Testis (tissue), 3 donors: ENCODE results near the gene CHST5. TPM values are rescaled to one million over a fixed set of nuclear protein-coding genes. Genes with fewer than 3 reads are reported as not detected.
"Not testable (repeated sequence)": the region's sequence is repeated elsewhere in the genome, so short reads cannot be mapped to it uniquely, and the experiment has no call there.

Experiments used
- DNase-seq: peaks from one replicate; pipeline ENCODE4 v3.0.0-alpha.2; 2019
- H3K27ac ChIP-seq, 2 donors: fragments of 200-600 bp; sonication (generic); one replicate each; pipeline ENCODE4 v1.5.1; 2019
- H3K27me3 ChIP-seq: fragments of 200-600 bp; sonication (generic); one replicate; pipeline ENCODE4 v1.5.1; 2019
- H3K36me3 ChIP-seq: fragments of 200-600 bp; sonication (generic); one replicate; pipeline ENCODE4 v1.5.1; 2017; ENCODE audit warnings: low read depth; ENCODE audit errors: missing control alignments
- H3K4me1 ChIP-seq: fragments of 200-600 bp; sonication (generic); one replicate; pipeline ENCODE4 v1.5.1; 2019
- H3K4me3 ChIP-seq, 2 donors: fragments of 200-600 bp; sonication (generic); one replicate each; pipeline ENCODE4 v1.5.1; 2017 to 2019
- H3K9me3 ChIP-seq: fragments of 200-600 bp; sonication (generic); one replicate; pipeline ENCODE4 v1.5.1; 2017
- POLR2A ChIP-seq: fragments of 450-650 bp; IDR thresholded peaks from one replicate; pipeline ENCODE4 v1.6.1; 2017; ENCODE audit warnings: antibody characterized with exemption, mild to moderate bottlenecking, moderate library complexity
- WGBS, 2 donors: methylation state at CpG; one replicate each; pipeline ENCODE4 v1.1.5; 2018; 5-methylcytosine and 5-hydroxymethylcytosine counted together
- intact Hi-C: fragments of 100-400 bp; cut with DNase I; formaldehyde crosslinking; loops from one replicate; pipeline ENCODE4 v1.15.1; 2023; ENCODE audit warnings: low total_unique reads
- polyA plus RNA-seq: library from polyadenylated mRNA; stranded (reverse); fragments of 350-450 nt; fragmentation: Illumina TruSeq; extraction: RNeasy Lipid Tissue Mini Kit (QIAGEN cat#74804); gene quantifications from one replicate; pipeline ENCODE4 v1.2.3, GENCODE V29; 2014; ENCODE audit warnings: low read depth, low replicate concordance; ENCODE audit not compliant: insufficient read depth
- total RNA-seq, 2 donors: library from RNA; depleted of rRNA; stranded (reverse); fragments of >200 nt; gene quantifications; one replicate each; pipeline ENCODE4 v1.2.3, GENCODE V29; 2016
- TF ChIP-seq, protein P1 (sequence below), 3 experiments: fragments of 450-650 bp in 2 of 3; fragments of 200-600 bp in 1 of 3; sonication (generic) in 1 of 3; IDR thresholded peaks; one replicate each; pipeline ENCODE4 v1.5.1; 2016 to 2019; ENCODE audit warnings: antibody characterized with exemption in 3 of 3, mild to moderate bottlenecking in 2 of 3, moderate library complexity in 1 of 3

CHST5 gene
- total and polyA plus RNA-seq, 3 donors from 2014 or later = 0.26 to 0.74 (median 0.55) TPM

DNA sequence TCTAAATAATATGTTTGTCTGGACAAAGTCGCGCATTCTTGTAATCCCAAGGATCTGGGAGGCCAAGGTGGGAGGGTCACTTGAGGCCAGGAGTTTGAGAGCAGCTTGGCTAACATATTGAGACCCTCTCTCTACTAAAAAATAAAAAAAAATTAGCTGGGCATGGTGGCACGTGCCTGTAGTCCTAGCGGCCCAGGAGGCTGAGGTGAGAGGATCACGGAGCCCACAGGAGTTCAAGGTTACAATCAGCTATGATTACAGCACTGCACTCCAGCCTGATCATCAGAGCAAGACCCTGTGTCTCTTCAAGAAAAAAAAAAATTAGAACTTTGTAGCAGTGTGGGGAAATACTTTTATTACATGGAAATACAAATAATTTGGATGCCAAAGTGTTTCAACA lies 34.5 kb downstream of the CHST5 start:
- Histone ChIP-seq H3K4me3 (no peak overlapping the region), H3K9me3 (no peaks in the 10 kb centered on the region), H3K27me3 (no peaks in the 10 kb centered on the region), H3K27ac (no peak overlapping the region), H3K4me1 (no peaks in the 10 kb centered on the region), H3K36me3 (no peaks in the 10 kb centered on the region)
- intact Hi-C loops = no loop called here
- no peak for DNase-seq
- 50 to 77% methylated on average over 5 of the region's 5 CpGs for WGBS, 2 donors
- no peak for TF ChIP-seq POLR2A
- TF ChIP-seq, protein P1, sequence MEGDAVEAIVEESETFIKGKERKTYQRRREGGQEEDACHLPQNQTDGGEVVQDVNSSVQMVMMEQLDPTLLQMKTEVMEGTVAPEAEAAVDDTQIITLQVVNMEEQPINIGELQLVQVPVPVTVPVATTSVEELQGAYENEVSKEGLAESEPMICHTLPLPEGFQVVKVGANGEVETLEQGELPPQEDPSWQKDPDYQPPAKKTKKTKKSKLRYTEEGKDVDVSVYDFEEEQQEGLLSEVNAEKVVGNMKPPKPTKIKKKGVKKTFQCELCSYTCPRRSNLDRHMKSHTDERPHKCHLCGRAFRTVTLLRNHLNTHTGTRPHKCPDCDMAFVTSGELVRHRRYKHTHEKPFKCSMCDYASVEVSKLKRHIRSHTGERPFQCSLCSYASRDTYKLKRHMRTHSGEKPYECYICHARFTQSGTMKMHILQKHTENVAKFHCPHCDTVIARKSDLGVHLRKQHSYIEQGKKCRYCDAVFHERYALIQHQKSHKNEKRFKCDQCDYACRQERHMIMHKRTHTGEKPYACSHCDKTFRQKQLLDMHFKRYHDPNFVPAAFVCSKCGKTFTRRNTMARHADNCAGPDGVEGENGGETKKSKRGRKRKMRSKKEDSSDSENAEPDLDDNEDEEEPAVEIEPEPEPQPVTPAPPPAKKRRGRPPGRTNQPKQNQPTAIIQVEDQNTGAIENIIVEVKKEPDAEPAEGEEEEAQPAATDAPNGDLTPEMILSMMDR (IDR thresholded peaks at IDR 0.05) = no peak

DNA sequence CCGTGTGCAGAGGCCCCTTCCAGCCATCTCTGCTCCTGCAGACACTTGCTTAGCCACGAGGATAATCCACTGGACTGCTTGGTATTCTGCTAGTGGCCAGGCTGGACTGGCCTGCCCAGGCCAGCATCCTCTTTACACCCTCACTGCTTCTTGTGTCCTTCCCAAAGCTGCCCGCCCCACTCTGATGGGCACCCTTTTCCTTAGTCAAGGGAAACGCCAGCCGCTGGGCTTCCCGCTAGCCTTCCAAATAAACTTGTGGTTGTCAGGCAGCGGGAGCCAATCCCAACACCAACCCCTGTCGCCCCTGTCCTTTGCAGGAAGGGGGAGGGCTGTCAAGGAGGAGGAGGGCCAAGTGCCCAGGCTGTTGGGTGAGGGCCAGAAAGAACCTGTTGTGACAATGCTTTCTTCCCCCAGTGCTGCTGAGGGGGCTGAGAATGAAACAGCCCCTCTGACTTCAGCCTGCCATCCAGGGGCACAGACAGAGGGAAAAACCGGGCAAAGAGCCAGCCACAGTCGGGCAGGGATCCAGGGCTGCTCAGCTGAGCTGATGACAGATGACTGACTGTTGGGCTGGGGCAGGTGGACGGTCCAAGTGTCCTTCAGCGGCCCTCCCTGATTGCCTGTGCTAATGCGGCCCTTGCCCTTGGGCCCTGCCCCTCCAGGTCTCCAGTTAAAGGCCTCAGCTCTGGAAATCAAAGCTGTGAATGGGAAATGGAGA lies 37.1 kb downstream of the CHST5 start:
- H3K9me3 ChIP-seq, H3K4me1 ChIP-seq, intact Hi-C loops, H3K27me3 ChIP-seq, H3K4me3 ChIP-seq, H3K36me3 ChIP-seq, H3K27ac ChIP-seq: not testable (repeated sequence)
- DNase-seq = peak; percentile 80
- WGBS, 2 donors = 33 to 35% methylated on average over 2 to 12 of the region's 13 CpGs

DNA sequence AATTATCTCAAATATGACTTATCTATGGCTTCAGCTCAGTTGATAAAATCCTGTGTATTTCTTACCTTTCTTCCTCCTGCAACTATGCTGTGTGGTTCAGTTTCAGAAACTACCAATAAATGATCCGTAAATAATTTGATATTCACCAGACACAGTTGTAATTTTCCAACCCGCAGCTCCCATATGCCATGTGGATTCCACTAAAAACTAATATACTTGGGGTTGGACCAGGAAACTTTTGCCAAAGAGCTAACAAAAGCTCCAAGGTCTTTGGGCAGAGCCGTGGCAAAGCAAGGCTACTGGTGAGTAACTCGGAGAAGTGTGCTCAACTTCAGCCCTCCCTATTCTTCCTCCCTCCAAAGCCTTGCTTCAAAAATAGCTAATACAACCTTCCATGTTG lies 38.4 kb downstream of the CHST5 start:
- Histone ChIP-seq H3K4me1 (no peaks in the 10 kb centered on the region), H3K27me3 (no peaks in the 10 kb centered on the region), H3K4me3 (no peak overlapping the region), H3K36me3 (no peaks in the 10 kb centered on the region), H3K27ac (no peak overlapping the region), H3K9me3 (no peaks in the 10 kb centered on the region)
- no peak for TF ChIP-seq POLR2A
- TF ChIP-seq, protein P1 (IDR thresholded peaks at IDR 0.05) = no peak
- 67 to 70% methylated on average over 4 of the region's 4 CpGs for WGBS, 2 donors
- no peak for DNase-seq
- intact Hi-C loops = no loop called here

DNA sequence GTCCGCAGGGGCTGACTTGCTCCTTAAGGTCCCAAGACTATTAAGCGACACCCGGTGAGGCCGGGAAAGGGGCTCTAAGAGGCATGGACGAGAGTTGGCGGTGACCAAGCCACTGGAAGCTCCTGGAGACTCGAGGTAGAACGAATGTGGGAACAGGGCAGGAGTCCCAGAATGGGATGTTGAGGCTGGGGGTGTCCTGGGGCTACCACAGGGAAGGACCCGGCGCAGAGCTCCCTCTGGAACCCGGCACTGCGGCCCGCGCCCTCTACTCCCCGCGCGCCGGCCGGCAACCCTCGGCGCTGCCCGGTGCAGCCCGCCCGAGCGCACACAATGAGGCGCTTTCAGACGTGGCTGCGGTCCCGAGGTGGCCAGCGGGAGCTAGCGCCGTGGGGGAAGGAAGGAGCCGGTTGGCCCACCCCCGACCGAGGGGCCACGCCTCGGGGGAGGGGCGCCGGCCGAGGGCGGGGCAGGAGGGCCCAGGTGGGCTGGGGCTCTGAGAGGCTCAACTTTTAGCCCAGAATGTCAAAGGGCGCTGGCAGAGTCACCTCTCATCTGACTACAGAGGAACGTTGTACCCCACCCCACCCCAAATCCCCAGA lies 40.7 kb downstream of the CHST5 start, which contains the start of gene CHST6:
TSS of gene CHST6 (minus strand) at position 366 of the 599 bp plus-strand sequence. CDS start 15,613 bp downstream, outside the sequence.
- Histone ChIP-seq H3K4me1 (no peaks in the 10 kb centered on the region), H3K27me3 (no peaks in the 10 kb centered on the region), H3K9me3 (no peaks in the 10 kb centered on the region), H3K4me3 (peak within 1 kb of the TSS; percentile 30 to 39), H3K36me3 (no peaks in the 10 kb centered on the region), H3K27ac (no peak within 1 kb of the TSS)
- intact Hi-C loops = no loop called here
- 4 to 20% methylated on average over 2 to 32 of the region's 43 CpGs for WGBS, 2 donors
- DNase-seq = peak; percentile 63
- TF ChIP-seq POLR2A = no peak
- TF ChIP-seq, protein P1 (IDR thresholded peaks at IDR 0.05) = no peak

DNA sequence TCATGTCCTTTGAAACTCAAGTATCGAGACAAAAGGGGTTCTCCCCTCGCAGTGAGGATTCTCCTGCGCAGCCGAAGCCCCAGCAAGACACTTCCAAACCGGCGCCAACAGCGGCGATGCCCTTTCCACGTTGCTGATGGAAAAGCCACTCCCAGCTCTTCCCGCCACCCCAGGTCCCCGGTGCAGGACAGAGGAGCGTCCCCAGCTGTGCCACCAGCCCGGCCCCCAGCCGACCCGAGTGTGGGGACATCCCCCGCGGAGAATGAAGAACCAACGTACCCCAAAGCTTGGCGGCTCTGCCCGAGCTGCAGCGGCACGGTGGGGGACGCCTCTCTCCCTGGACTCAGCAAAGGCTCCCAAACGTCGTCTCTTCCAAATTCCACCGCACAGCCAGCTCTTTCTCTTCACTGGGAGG lies 41.2 kb downstream of the CHST5 start:
- no peaks in the 10 kb centered on the region for H3K4me1 ChIP-seq
- DNase-seq = no peak
- H3K27me3 ChIP-seq = no peaks in the 10 kb centered on the region
- no peak overlapping the region for H3K27ac ChIP-seq
- H3K9me3 ChIP-seq = no peaks in the 10 kb centered on the region
- no peak for TF ChIP-seq POLR2A
- TF ChIP-seq, protein P1 (IDR thresholded peaks at IDR 0.05) = no peak
- peak overlapping the region; percentile 30 to 39 for H3K4me3 ChIP-seq
- H3K36me3 ChIP-seq = no peaks in the 10 kb centered on the region
- intact Hi-C loops = no loop called here
- 3 to 7% methylated on average over 13 to 26 of the region's 26 CpGs for WGBS, 2 donors
